GM18858 (cell line): ENCODE results near the gene IER3.

ENCODE experiments used
- ATAC-seq: cut with Tn5 transposase; IDR thresholded peaks from one replicate; pipeline ENCODE4 v1.9.1; 2021; ENCODE audit not compliant: unreplicated experiment

Gene IER3

DNA sequence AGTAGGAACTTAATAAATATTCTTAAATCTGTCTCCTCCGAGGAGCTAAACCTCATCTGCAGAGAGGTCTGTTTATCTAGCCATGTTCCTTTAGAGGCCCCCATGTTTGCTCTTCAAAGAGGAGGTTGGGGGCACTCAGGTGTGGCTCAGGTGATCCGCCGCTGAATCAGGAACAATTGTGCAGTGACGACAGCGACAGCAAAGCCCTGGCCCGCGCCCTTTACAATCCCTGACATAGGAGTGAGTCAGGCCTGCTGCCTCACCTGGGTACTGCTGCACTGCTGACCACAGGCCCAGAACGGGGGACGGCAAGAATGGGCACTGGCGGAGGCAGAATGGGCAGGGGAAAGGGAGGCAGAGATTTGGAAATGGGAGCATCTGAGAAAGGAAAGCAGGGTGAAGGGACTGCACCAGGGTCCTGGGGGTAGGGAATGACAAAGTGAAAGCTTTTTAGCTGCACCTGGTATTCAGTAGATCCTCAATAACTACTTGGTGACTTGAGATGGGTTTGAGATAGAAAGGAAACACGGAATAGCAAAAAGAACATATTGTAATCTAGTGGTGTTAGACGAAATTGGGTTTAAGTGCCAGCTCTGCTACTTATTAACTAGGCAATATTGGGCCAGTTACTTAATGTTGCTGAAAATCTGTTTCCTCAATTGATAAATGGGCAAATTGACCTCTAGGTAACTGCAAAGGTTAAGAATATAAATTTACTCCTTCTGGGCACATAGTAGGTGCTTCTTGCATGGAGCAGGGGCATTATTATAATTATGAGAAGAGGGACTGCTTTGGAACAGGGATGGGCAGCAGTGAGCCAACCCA is 5.4 kb upstream of the IER3 start:
- ATAC-seq = no peak

DNA sequence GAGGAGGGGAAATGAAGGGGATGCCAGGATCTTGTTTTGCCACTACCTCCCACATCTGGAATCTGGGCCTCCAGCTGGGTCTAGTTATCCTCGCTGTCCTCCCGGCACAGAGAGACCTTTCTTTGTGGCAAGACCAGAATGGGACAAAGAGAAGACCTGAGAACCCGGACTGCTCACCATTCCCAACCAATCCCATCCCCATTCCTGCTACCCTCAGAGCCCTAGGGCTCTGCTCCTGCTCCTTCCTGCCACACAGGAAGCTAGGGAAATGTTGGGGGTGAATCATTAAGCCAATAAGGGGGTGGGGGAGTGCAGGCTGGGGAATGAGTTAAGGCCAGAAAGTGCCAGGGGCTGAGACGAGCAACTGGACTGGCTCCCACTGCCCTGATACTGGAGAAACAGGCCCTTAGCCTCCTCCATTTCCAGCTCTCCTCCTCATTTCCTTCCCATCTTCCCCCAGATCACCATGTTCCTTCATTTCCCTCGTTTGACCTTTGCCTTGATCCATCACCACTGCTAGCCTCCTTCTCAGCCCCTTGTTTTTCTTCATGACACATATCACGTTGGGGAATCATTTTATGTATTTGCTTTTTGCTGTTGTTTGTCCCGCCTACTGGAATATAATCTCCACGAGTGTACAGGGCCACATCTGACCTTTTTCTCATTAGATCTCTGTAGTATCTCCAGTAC is 4.6 kb upstream of the IER3 start:
- no peak for ATAC-seq

DNA sequence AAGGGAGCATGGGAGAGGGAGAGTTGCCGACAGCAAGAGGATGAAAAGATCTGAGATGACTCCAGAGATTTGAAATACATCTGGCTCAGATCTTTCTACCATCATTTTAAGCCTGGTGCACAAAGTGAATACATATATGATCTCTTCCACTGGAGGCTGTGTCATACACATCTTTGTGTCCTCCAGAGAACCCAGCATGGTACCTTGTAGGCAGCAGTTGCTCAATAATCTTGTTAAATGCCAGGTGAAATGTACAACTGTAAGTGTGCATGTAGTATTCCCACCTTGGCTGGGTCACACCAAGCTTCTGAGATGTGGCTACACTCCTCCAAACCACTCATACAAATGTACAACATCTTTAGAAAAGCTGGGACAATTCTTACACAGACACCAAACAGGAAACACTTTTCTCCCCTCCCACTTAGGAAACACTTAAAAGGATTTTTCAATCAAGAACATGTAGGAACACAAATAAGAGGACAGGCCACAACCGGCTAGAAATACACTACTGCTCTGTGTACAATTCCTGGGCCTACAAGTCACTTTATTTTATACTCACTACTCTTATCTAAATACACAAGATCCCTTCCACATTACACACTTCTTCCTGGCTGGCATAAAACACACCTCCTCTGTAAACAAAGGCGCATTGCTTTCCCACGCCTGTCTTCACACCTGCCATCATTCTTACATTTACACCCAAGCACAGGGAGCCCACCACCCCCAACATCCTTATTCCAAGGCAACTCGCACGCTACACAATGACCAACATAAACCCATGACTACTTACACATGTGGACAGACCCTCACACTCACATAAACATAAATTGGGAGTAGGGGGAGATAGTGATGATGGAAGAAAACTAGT is 3.8 kb upstream of the IER3 start:
- no peak for ATAC-seq

DNA sequence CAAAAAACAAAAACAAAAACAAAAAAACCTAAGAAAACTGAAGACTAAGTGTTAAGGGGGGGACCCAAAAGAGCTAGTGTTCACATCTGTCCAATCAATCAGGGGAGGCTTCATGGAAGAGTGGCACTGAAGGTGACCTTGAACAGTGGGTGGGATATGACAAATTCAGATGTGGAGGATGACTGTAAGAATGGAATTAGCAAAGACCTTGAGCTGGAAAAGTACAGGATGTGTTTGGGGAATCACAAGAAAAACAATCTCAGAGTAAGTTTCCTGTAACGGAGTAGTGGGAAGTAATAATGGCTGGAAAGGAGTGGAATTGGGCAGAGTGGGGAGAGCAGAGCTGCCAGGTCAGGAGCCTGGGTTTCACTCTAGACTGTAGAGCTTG is 2.9 kb upstream of the IER3 start:
- ATAC-seq = no peak

DNA sequence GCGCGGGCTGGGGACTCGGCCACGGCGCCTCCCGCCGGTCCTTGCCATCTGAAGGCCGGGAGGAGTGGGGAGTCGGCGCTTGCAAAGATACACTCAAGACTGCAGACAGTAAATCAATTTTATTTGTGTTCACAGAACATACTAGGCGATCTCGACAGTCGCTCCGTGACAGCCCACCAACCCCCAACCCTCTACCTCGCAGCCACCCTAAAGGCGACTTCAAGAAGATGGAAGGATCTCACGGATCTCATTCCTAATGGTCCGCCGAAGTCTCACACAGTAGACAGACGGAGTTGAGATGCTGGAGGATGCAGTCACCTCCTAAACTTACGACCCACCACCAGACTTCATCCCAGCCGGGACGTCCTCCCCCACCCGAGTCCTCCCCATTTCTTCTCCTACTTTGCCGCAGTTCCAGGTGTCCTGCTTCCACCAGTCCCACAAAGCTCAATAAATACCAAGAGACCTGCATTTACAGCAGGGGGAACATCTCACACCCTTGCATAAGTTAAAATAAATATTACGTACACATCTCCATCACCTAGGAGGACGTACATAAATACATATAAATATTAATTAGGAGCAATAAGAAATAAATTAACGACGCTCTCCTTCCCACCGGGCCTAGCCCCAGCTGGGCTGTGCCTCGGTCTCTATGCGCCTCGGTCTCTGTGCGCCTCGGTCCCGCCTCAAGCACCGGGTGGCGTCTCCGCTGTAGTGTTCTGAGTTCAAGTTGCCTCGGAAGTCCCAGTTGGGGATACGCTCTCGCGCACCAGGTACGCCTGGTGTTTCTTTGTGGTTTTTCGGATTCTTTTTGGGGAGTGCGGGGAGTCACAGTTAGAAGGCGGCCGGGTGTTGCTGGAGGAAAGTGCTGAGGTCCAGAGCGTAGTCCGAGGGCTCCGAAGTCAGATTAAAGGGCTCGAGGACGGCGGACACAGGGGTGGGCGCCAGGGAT is 971 bp downstream of the IER3 start:
- ATAC-seq = no peak

DNA sequence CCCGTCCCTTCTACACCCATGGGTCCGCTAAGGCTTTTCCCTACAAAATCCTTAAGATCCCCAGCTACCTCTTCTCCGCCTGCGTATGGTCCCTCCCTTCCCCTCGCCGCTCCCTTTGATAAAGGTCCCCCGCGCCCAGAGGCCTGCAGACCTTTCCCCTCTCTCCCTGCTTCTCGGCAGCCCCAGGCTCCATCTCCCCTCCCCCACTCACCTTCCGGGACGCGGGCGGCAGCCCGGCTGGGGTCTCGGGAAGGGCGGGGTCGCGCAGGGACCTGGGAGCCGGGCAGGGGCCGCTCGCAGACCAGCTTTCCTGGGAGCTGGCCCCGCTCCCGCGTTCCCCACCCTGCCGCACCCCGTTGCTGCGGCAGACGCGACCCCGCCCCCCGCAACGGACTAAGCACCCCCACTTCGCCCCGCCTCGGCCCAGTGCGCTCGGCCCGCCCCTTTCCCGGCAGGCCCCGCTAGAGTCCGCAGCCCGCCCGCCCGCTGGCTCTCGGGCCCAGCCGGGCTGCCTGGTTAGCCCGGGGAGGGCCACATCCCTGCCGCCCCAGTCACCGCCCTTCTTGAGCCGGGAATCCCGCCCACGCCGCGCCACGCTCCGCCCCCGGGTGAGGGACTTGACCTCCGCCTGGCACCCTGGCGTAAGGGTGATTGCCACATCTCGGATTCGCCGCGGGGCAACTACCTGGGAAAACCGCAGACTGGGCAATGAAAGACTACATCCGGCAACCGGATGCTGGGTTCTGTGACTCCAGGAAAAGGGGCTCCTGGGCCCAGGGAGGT is 1.8 kb downstream of the IER3 start, which contains the start of gene FLOT1:
FLOT1 (minus strand) TSS at position 372 of the 783 bp plus-strand sequence. CDS start 498 bp downstream, outside the sequence.
- no peak for ATAC-seq

DNA sequence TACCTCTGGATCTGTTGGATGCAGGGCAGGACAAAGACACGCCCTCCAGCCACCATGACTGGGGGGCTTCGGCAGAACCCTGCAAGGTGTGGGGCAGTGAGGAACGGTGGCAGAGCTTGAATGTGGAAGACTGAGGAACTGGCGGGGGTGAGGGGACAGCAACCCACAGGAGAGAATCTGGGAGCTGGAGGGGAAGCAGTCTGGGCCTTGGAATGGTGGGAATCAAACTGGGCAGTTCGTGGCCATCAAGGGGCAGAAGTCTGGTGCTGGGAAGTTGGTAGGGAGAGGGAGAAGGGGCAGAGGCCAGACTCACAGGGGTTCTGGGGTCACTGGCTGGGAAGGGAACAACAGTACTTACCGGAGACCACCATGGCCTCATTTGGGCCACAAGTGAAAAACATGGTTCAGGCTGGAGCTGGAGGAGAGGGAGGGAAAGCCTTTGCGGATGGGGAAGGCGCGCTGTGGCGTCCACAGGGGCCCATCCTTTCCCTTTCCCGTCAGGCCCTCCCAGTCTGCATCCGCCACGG is 2.5 kb downstream of the IER3 start:
- ATAC-seq = no peak

DNA sequence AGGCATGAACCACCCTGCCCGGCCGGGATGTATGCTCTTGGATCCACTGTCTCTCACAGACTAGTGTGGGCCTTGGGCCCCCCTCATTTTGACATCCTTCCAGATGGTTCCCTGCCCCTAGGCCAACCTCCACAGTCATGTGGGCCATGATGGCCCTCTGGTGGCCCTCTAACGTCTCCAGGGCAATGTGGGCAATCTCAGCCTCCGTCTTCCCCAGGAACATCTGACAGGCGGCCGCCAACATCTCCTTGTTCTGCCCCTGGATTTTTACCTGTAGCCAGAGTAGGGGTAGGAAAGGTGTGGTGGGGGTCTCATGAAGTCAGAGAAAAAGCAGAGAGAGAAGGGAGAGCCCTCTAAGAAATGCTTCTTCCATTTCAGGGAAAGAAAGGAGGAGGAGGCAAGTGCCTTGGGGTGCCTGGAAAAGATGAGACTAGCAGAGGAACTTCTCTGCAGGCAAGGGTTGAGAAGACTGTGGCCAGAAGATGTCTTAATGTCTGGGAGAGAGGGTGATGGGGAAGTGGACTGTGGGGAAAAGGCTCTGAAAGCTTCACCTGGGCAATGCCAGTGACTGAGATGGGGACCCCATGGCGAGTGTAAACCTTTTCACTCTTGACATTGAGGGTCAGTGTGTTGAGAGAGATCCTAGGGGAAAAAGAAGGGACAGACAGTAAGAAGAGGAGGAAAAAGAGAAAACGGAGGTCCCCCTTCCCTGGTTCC is 3.1 kb downstream of the IER3 start:
- no peak for ATAC-seq

DNA sequence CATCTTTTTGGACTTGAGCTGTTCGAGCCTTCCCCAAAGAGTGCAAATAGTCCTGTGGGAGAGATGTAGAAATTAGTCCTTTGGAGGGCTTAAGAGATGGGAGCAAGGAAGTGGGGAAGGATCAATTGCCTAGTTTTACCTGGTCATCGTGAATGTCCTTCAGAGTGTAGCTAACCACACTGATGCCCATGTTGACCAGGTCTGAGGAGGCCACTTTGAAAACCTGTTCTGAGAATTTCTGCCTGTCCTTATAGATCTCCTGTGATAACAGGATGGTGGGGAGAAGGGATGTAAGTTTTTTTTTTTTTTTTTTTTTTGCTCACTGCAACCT is 3.8 kb downstream of the IER3 start:
- no peak for ATAC-seq

DNA sequence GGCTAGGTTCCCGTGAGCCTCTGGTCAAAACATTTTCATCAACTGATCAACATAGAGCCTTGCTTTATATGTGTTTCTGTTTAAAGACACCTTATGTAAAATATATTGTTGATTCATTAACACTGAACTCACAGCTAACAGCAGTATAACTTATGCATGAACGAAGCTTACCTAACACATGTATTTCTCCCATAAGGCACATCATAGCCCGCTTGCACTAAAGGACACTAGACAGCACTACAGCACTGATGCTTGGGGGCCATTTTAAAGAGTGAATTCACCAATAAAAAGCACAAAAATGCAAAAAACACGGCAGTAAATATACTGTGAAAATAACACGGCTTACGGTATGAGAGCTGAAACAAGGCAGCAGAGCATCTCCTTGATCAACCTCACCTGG is 5.8 kb downstream of the IER3 start:
- ATAC-seq = no peak

DNA sequence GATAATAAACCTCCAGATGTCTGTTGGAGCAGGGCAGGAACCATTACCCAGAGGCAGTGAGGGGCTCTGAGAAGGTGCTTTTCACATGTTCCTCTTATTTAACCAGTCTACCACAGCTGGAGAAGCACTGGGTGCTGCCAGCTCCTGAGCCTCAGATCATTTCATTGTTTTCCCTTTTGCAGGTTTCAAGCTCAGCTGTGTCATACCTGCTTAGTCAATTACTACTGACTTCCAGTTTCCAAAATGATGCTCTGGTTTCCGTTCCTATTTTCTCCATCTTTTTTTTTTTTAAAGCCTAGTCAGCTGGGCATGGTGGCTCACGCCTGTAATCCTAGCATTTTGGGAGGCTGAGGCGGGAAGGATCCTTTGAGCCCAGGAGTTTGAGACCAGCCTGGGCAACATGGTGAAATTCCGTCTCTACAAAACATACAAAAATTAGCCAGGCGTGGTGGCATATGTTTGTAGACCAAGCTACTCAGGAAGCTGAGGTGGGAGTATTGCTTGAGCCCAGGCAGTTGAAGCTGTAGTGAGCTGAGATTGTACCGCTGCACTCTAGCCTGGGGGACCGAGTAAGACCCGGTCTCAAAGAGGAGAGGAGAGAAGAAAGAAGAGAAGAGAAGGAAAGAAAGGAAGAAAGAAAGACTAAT is 8.6 kb downstream of the IER3 start:
- no peak for ATAC-seq

DNA sequence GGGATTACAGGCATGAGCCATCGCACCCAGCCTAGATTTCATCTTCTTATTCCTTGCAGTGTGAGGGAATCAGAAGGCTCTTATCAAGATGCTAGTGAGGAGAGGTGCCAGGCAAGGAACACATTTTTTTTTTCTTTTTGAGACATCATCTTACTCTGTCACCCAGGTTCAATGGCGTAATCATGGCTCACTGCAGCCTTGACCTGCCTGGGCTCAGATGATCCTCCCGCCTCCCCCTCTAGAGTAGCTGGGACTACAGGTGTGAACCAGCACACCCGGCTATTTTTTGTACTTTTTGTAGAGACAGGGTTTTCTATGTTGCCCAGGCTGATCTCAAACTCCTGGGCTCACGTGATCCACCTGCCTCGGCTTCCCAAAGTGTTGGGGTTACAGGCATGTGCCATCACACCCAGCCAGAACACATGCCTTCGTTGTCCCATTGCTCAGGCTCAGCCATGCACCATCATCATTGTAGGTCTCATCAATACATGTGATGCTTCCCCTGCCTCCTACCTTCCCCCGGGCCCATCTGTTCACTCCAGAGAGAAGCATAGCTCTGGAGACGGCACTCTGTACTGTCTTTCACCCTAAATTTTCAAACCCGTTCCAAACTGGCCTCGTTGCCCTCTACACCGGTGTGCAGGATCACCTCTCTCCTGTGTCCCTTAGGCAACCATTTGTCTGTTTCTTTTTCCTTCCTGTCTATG is 12.0 kb downstream of the IER3 start:
- ATAC-seq = no peak

DNA sequence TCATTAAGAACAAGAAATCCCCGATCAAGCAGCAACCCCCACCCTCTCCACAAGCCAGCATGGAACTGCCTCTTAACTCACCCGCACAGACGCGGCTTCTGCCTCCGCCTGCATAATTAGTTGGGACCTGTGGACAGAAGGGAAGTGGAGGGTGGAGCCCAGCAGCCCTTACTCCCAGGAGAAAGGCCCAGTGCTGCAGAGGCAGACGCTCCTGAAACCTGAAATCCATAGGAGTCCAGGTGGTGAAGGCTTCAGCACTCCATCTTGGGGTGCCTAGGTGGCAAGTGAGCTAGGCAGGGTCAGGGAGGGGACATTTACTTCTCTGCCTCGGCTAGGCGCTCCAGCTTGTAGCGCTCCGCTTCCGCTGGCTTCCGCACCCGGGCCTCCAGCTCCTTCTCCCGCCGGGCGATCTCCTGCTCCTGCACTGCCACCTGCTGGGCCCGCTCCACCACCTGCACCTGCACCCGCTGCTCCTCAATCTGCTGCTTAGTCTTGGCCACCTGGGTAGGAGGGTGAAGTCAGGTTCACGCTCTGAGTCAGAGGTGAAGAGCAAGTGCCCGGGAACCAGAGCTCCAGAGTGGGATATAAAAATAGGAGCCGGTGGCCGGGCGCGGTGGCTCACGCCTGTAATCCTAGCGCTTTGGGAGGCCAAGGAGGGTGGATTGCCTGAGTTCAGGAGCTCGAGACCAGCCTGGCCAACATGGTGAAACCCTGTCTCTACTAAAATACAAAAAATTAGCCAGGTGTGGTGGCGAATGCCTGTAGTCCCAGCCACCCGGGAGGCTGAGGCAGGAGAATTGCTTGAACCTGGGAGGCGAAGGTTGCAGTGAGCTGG is 13.5 kb downstream of the IER3 start:
- peak; percentile 41 for ATAC-seq

DNA sequence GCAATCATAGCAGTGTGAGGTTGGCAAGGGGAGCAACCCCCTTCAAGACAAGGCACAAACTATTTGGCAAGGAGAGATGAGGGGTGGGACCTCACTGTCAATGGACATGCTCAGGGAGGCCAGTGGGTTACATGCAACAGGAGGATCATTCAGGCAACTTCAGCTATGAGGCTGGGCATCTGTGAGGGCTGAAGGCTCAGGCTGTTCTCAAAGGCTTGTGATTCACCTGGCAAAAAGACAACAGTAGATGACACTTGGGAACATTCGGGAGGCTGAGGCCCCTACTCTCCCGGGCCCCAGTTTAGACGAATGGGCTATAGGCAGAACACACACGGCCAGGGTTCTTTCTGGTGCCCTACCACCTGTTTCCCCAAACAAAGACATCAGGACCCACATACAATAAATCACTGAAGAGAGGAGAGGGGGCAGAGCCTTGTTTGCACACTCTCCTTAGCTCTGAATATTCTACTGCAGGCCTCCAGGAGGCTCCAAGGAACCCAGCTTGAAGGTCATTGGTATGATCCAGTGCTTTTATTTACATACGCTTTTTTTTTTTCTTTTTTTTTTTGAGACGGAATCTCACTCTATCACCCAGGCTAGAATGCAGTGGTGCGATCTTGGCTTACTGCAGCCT is 16.3 kb downstream of the IER3 start:
- ATAC-seq = no peak

DNA sequence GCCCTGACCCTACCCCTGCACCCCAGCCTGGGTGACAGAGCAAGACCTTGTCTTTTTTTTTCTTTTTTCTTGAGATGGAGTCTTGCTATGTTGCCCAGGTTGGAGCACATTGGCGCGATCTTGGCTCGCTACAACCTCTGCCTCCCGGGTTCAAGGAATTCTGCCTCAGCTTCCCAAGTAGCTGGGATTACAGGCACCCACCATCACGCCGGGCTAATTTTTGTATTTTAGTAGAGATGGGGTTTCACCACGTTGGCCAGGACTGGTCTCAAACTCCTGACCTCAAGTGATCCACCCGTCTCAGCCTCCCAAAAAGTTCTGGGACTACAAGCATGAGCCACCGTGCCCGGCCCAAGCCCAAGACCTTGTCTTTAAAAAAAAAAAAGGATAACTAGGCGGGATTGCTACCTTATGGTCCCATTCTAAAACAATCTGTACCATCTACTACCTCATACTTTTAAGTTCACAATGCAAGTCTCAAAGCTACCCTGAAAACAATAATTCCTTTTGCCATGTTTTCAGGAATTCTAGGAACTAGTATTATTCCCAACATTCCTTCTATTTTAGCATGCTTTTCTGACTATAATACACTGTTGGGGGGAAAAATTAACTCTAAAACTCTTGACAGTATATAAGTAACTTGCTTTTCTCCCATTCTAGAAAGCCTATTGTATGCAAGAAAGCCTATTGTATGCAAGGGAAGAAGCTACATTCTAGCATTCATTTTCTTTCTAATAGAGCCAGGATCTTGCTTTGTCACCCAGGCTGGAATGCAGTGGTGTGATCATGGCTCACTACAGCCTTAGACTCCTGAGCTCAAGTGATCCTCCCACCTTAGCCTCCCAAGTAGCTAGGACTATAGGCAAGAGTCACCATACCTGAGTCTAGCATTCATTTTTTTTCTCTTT is 17.6 kb downstream of the IER3 start:
- no peak for ATAC-seq
